Liver (tissue), 9 donors: Measurements from ENCODE around the gene YPEL5. TPM values are rescaled to one million over a fixed set of nuclear protein-coding genes. Genes with fewer than 3 reads are reported as not detected.
A peak's percentile ranks its signal among the peaks of the same experiment; 100 is the strongest.

ENCODE experiments used
- DNase-seq: peaks from one replicate; pipeline ENCODE4 v3.0.0-alpha.2; 2017; ENCODE audit warnings: low spot score
- H3K27ac ChIP-seq, 2 donors: one replicate each; pipeline ENCODE4 v1.7.0; 2013; ENCODE audit warnings: inconsistent platforms in 2 of 2, low read length in 2 of 2, control low read depth in 1 of 2, low read depth in 1 of 2, mild to moderate bottlenecking in 1 of 2
- H3K27me3 ChIP-seq, 4 donors: one replicate each; pipeline versions ENCODE4 v1.6.1 to v1.7.0; 2013; ENCODE audit warnings: low read length in 3 of 4, inconsistent platforms in 1 of 4, mild to moderate bottlenecking in 1 of 4, moderate library complexity in 1 of 4; ENCODE audit not compliant: control insufficient read depth in 4 of 4, insufficient read depth in 4 of 4
- H3K36me3 ChIP-seq, 4 donors: one replicate each; pipeline versions ENCODE4 v1.6.1 to v1.7.0; 2013; ENCODE audit warnings: low read length in 3 of 4, mild to moderate bottlenecking in 3 of 4, low read depth in 1 of 4, moderate library complexity in 1 of 4; ENCODE audit not compliant: control insufficient read depth in 4 of 4, insufficient read depth in 3 of 4
- H3K4me1 ChIP-seq, 4 donors: one replicate each; pipeline versions ENCODE4 v1.6.1 to v1.7.0; 2013; ENCODE audit warnings: low read length in 3 of 4, mild to moderate bottlenecking in 3 of 4, moderate library complexity in 1 of 4; ENCODE audit not compliant: control insufficient read depth in 4 of 4, insufficient read depth in 4 of 4
- H3K4me3 ChIP-seq, 3 donors: one replicate each; pipeline versions ENCODE4 v1.6.1 to v1.7.0; 2013; ENCODE audit warnings: low read length in 3 of 3, control low read depth in 1 of 3, low read depth in 1 of 3, mild to moderate bottlenecking in 1 of 3
- H3K9ac ChIP-seq, 2 donors: one replicate each; pipeline ENCODE4 v1.7.0; 2013; ENCODE audit warnings: low read length in 2 of 2, mild to moderate bottlenecking in 2 of 2, moderate library complexity in 2 of 2, control low read depth in 1 of 2, low read depth in 1 of 2
- H3K9me3 ChIP-seq, 4 donors: one replicate each; pipeline versions ENCODE4 v1.6.1 to v1.7.0; 2013; ENCODE audit warnings: low read length in 3 of 4; ENCODE audit not compliant: control insufficient read depth in 4 of 4
- HNF4A ChIP-seq, 2 donors: conservative IDR thresholded peaks; 2 replicates each; pipeline ENCODE4 v1.6.1; 2016; ENCODE audit warnings: antibody characterized with exemption in 2 of 2, mild to moderate bottlenecking in 2 of 2
- HNF4G ChIP-seq: IDR thresholded peaks from 2 replicates; pipeline ENCODE4 v1.6.1; 2016; ENCODE audit warnings: antibody characterized with exemption
- NR2F2 ChIP-seq: IDR thresholded peaks from 2 replicates; pipeline ENCODE4 v1.6.1; 2016; ENCODE audit warnings: antibody characterized with exemption
- RAD21 ChIP-seq, 2 donors: IDR thresholded peaks; 2 replicates each; pipeline ENCODE4 v1.6.1; 2016; ENCODE audit warnings: antibody characterized with exemption in 2 of 2, mild to moderate bottlenecking in 2 of 2
- SP1 ChIP-seq: IDR thresholded peaks from 2 replicates; pipeline ENCODE4 v1.6.1; 2018; ENCODE audit warnings: antibody characterized with exemption, mild to moderate bottlenecking
- TAF1 ChIP-seq: conservative IDR thresholded peaks from 2 replicates; pipeline ENCODE4 v1.6.1; 2016; ENCODE audit warnings: antibody characterized with exemption, mild to moderate bottlenecking
- YY1 ChIP-seq: IDR thresholded peaks from 2 replicates; pipeline ENCODE4 v1.6.1; 2016; ENCODE audit warnings: antibody characterized with exemption, mild to moderate bottlenecking
- ZBTB33 ChIP-seq: IDR thresholded peaks from 2 replicates; pipeline ENCODE4 v1.6.1; 2016; ENCODE audit warnings: antibody characterized with exemption
- WGBS: extraction: QIAGEN DNeasy Blood & Tissue Kit; methylation state at CpG from one replicate; pipeline ENCODE4 v1.1.7; 2013; 5-methylcytosine and 5-hydroxymethylcytosine counted together
- polyA plus RNA-seq, 2 donors: library from polyadenylated mRNA; stranded (reverse) in 1 of 2; unstranded in 1 of 2; fragments of 200-250 nt in 1 of 2; fragments of >200 nt in 1 of 2; fragmentation: Nextera tagmentation in 1 of 2; extraction: Ambion mirVana in 1 of 2; gene quantifications; one replicate each; pipeline versions ENCODE4 v1.2.1 to v1.2.3, GENCODE V29; 2013 to 2015
- total RNA-seq, 2 donors: library from RNA; depleted of rRNA; stranded (reverse); fragments of >200 nt; gene quantifications; one replicate each; pipeline ENCODE4 v1.2.3, GENCODE V29; 2014
- TF ChIP-seq, protein P1 (sequence below): fragments of 150-350 bp; IDR thresholded peaks from 2 replicates; pipeline ENCODE4 v1.5.1; 2017; ENCODE audit warnings: improper control_type of control experiment, low read depth, low read length; ENCODE audit not compliant: missing input control
- TF ChIP-seq, protein P2 (sequence below): IDR thresholded peaks from 2 replicates; pipeline ENCODE4 v1.6.1; 2016; ENCODE audit warnings: antibody characterized with exemption
- donor health status: healthy.
- donor health status: healthy.
- donor health status: healthy.
- donor health status: healthy.
- donor health status: healthy.

YPEL5 gene
- total and polyA plus RNA-seq, 4 donors = 20.4 to 62.8 (median 36.5) TPM

- TF ChIP-seq ZBTB33 = no peak
- TF ChIP-seq YY1 = no peak
- WGBS = 100% methylated on average over 1 of the region's 1 CpG
- DNase-seq = no peak
- H3K27me3 ChIP-seq = no peaks in the 10 kb centered on the region
- no peak overlapping the region for H3K27ac ChIP-seq
- peaks cover 5 to 15% (median 5%) of the 10 kb centered on the region in 4 donors for H3K36me3 ChIP-seq
- no peak overlapping the region for H3K9ac ChIP-seq
- H3K4me1 ChIP-seq = peaks cover 10 to 37% (median 25%) of the 10 kb centered on the region in 4 donors
- H3K4me3 ChIP-seq = no peak overlapping the region
- no peaks in the 10 kb centered on the region for H3K9me3 ChIP-seq
Observed at GRCh38 chr2:30152385-30152784, 5.6 kb downstream of the YPEL5 start.

DNA sequence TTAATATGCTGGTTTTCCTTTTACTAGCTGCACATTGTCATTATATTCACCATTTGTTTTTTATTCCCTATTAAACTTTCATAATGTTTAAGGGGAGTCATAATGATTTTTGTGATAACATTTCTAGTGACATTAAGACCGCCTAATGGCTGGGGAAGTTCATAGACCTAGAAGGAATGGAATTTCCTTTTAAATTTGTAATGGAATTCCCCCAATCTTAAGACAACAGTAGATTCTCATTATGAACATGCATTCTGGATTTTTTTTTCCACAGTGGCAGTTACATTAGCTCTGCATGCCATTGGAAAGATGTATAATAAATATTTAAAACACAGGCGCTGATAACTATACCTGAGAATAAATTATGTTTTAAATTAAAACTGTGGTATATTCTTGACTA, 8.4 kb downstream of the YPEL5 start:
- Histone ChIP-seq H3K9ac (no peak overlapping the region), H3K4me1 (peaks cover 8 to 36% (median 19%) of the 10 kb centered on the region in 4 donors), H3K4me3 (no peak overlapping the region), H3K9me3 (no peaks in the 10 kb centered on the region), H3K27ac (no peak overlapping the region), H3K36me3 (peaks cover 3 to 31% (median 24%) of the 10 kb centered on the region in 4 donors), H3K27me3 (no peaks in the 10 kb centered on the region)
- no peak for DNase-seq
- WGBS = 85% methylated on average over 2 of the region's 2 CpGs
- TF ChIP-seq ZBTB33 (no peak), RAD21 (IDR thresholded peaks at IDR 0.05) (no peak), SP1 (no peak), TAF1 (no peak)

- Histone ChIP-seq H3K4me1 (peaks cover 6 to 36% (median 19%) of the 10 kb centered on the region in 4 donors), H3K27me3 (no peaks in the 10 kb centered on the region), H3K27ac (no peak overlapping the region), H3K4me3 (no peak overlapping the region), H3K9me3 (no peaks in the 10 kb centered on the region), H3K36me3 (peaks cover 3 to 34% (median 26%) of the 10 kb centered on the region in 4 donors), H3K9ac (no peak overlapping the region)
- no peak for TF ChIP-seq YY1
- peak; percentile 25 to 45 for TF ChIP-seq HNF4A (conservative IDR thresholded peaks at IDR 0.05)
- 46% methylated on average over 3 of the region's 3 CpGs for WGBS
- DNase-seq = no peak
Observed at GRCh38 chr2:30155889-30156658, 9.3 kb downstream of the YPEL5 start.

DNA sequence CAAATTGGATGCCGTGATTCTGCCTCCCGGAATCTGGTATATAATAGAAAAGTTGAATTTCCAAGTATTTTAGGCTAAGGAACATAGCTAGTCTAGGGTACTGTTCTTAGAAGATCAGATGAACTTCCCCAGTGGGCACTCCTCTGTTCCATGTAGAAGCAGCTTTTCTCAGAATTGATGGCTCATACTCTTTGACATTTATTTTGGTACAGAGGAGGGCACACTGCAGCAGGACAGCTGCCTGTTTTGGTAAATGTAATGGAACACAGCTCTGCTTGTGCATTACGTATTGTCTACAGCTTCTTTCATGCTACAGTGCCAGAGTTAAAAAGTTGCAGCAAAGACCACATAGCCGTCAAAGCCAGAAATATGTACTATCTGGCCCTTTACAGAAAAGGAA, 10.8 kb downstream of the YPEL5 start:
- Histone ChIP-seq H3K36me3 (peaks cover 3 to 37% (median 26%) of the 10 kb centered on the region in 4 donors), H3K27me3 (no peaks in the 10 kb centered on the region), H3K27ac (no peak overlapping the region), H3K4me3 (no peak overlapping the region), H3K4me1 (peaks cover 6 to 34% (median 19%) of the 10 kb centered on the region in 4 donors), H3K9me3 (no peaks in the 10 kb centered on the region), H3K9ac (no peak overlapping the region)
- WGBS = 92% methylated on average over 4 of the region's 4 CpGs
- no peak for DNase-seq
- TF ChIP-seq, protein P1, sequence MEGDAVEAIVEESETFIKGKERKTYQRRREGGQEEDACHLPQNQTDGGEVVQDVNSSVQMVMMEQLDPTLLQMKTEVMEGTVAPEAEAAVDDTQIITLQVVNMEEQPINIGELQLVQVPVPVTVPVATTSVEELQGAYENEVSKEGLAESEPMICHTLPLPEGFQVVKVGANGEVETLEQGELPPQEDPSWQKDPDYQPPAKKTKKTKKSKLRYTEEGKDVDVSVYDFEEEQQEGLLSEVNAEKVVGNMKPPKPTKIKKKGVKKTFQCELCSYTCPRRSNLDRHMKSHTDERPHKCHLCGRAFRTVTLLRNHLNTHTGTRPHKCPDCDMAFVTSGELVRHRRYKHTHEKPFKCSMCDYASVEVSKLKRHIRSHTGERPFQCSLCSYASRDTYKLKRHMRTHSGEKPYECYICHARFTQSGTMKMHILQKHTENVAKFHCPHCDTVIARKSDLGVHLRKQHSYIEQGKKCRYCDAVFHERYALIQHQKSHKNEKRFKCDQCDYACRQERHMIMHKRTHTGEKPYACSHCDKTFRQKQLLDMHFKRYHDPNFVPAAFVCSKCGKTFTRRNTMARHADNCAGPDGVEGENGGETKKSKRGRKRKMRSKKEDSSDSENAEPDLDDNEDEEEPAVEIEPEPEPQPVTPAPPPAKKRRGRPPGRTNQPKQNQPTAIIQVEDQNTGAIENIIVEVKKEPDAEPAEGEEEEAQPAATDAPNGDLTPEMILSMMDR = no peak
- TF ChIP-seq HNF4G = no peak
- TF ChIP-seq TAF1 = no peak
- TF ChIP-seq RAD21 (IDR thresholded peaks at IDR 0.05) = no peak
- TF ChIP-seq, protein P2, sequence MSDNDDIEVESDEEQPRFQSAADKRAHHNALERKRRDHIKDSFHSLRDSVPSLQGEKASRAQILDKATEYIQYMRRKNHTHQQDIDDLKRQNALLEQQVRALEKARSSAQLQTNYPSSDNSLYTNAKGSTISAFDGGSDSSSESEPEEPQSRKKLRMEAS = no peak
- no peak for TF ChIP-seq NR2F2
- no peak for TF ChIP-seq ZBTB33
